ENCODE measurements around the gene ITIH1.

Gene ITIH1

GRCh38 chr3:52795298-52795900 lies 18.0 kb downstream of the ITIH1 start:
- H3K27ac ChIP-seq = peak overlapping the region; percentile 55 to 88
- no peak for DNase-seq (ENCODE audit: low spot score)
- no peak for TF ChIP-seq CTCF (IDR thresholded peaks at IDR 0.05)
- H3K4me3 ChIP-seq = peak overlapping the region; percentile 3

- no peak for TF ChIP-seq CTCF (IDR thresholded peaks at IDR 0.05)
- H3K4me3 ChIP-seq = no peak overlapping the region
- DNase-seq (ENCODE audit: low spot score) = no peak
- peak overlapping the region in 1 of 2 donors; percentile 88 for H3K27ac ChIP-seq
Measured at GRCh38 chr3:52796411-52796810, 19.0 kb downstream of the ITIH1 start.

GRCh38 chr3:52798376-52798977 lies 21.1 kb downstream of the ITIH1 start:
- no peak for TF ChIP-seq CTCF (IDR thresholded peaks at IDR 0.05)
- no peak for DNase-seq (ENCODE audit: low spot score)

GRCh38 chr3:52798978-52799476 lies 21.6 kb downstream of the ITIH1 start:
- Histone ChIP-seq H3K27ac (peak overlapping the region in 1 of 2 donors; percentile 34), H3K4me3 (no peak overlapping the region)
- DNase-seq (ENCODE audit: low spot score) = no peak
- TF ChIP-seq CTCF (IDR thresholded peaks at IDR 0.05) = no peak

More at GRCh38 chr3:52798376-52798977, 21.1 kb downstream of the ITIH1 start:
- Histone ChIP-seq H3K27ac (peak overlapping the region; percentile 18 to 34), H3K4me3 (no peak overlapping the region)

- no peak for DNase-seq (ENCODE audit: low spot score)
- H3K4me3 ChIP-seq = no peak overlapping the region
- TF ChIP-seq CTCF (IDR thresholded peaks at IDR 0.05) = no peak
- no peak overlapping the region for H3K27ac ChIP-seq
Measured at GRCh38 chr3:52800079-52800478, 22.7 kb downstream of the ITIH1 start.

GRCh38 chr3:52801839-52802238 lies 24.4 kb downstream of the ITIH1 start:
- Histone ChIP-seq H3K4me3 (no peak overlapping the region), H3K27ac (no peak overlapping the region)
- no peak for DNase-seq (ENCODE audit: low spot score)
- no peak for TF ChIP-seq CTCF (IDR thresholded peaks at IDR 0.05)
